ENCODE data around the gene SCNN1G.

The SCNN1G gene

DNA sequence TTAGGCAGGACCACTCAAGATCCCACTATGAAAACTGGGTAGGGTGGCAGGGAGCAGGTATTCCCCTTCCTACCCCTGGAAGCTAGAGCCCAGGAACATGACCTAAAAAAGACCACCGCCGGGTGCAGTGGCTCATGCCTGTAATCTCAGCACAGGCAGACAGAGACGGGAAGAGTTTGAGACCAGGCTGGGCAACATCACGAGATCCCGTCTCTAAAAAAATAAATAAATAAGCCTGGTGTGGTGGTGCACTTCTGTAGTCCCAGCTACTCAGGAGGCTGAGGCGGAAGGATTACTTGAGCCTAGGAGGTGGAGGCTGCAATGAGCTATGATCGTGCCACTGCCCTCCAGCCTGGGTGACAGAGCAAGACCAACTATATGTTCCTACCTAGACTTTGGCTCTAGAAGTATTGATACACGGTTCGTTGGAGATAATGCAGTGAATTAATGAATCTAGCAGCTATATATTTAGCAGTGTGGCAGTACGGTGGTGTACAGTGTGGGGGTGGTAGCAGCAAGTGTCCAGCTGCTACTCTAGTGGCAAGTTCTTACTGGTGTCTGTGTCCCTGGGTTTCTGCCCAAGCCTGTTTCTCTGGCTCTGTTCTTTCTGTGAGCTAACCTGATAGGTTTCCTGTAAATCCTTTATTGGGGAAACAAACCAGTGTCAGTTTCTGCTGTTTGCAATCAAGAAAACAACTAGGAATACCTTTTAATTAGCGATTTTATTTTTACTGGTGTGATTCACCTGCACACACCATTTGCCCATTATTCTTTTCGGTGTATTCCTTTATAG lies 30.0 kb upstream of the SCNN1G start:
- DNase-seq (ENCODE audit: low spot score), result no peak

DNA sequence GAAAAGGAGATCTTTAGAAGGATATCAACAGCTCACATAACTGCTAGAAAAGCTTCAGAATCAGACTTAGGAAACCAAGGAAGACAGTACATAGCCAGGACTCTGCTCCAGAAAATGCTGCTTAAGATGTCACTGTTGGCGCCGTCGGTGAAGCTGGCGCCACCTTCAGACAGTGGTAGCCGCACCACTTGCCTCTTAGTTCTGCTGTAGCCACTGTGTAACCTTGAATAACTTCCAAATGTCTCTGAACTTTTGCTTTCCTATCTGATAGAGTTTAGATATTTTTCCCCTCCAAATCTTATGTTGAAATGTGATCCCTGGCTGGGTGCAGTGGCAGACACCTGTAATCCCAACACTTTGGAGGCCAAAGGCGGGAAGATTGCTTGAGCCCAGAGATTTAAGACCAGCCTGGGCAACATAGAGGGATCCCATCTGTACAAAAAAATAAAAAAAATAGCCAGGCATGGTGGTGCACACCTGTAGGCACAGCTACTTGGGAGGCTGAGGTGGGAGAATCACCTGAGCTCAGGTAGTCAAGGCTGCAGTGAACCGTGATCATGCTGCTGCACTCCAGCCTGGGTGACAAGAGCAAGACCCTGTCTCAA lies 27.0 kb upstream of the SCNN1G start:
- DNase-seq (ENCODE audit: low spot score), result peak; percentile 17

DNA sequence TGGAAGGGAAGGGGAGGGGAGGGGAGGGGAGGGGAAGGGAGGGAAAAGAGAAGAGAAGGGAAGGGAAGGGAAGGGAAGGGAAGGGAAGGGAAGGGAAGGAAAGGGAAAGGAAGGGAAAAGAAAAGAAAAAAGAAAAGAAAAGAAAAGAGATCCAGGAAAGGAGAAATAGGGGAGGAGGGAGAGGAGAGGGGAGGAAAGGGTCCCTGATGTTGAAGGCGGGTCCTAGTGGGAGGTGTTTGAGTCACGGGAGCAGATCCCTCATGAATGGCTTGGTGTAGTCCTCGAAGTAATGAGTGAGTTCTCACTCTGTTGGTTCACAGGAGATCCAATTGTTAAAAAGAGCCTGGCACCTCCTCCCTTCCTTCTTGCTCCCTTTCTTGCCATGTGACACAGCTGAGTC lies 26.4 kb upstream of the SCNN1G start:
- no peak for DNase-seq (ENCODE audit: low spot score)

DNA sequence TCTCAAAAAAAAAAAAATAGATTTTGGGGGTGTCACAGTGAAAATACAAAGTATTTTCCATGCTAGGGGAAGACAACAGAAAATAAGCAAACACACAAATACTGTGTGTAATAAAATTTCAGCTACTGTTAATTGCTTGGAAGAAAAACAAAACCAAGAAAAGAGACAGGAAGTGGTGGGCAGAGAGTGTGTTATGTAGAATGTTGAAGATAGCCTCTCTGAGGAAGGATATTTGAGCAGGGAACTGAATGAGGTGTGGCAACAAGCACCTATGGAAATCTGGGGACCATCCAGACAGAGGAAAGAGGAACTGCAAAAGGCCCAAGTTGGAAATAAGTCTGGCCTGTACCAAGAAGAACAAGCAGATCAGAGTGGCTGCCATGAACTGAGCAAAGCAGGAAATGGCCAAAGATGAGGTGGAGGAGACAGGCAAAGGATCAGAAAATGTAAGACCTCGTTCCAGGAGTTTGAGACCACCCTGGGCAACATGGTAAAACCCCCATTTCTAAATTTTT lies 25.5 kb upstream of the SCNN1G start:
- DNase-seq (ENCODE audit: low spot score), result no peak

DNA sequence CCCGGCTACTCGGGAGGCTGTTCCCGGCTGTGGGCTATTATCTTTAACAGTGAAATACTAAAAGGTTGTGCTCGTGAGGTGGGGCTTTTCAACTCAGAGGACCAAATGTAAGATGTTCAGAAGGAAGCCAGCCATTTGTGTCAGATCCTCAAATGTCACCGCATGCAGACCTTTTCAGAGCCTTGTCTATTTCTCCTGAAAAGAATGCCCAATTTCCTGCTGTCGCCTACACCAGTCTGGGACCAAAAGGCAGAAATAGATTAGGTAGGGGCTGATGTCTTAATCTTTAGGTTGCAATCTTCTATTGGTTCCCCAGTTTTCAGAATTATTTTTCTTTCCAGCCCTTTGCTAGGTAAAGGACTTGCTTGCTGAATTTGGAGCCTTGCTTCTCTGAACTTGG lies 24.4 kb upstream of the SCNN1G start:
- no peak for DNase-seq (ENCODE audit: low spot score)

DNA sequence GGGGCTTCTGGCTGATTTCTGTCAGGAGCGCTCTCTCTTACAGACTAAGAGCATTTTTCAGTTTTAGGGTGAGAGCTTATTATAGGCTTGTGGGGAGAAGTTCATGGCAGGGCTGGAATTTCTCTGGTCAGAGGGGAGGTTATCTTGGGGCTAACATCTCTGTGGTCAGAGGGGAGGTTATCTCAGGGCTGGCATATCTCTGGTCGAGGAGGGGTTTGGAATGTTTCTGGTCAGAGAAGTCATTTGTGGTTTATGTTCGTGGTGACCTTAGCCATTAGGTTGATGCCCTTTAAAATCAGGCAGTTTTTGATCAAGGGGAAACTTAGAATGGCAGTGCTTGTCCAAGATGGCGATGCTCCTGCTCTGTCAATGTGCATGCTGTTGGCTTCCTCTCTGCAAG lies 22.5 kb upstream of the SCNN1G start:
- no peak for DNase-seq (ENCODE audit: low spot score)

DNA sequence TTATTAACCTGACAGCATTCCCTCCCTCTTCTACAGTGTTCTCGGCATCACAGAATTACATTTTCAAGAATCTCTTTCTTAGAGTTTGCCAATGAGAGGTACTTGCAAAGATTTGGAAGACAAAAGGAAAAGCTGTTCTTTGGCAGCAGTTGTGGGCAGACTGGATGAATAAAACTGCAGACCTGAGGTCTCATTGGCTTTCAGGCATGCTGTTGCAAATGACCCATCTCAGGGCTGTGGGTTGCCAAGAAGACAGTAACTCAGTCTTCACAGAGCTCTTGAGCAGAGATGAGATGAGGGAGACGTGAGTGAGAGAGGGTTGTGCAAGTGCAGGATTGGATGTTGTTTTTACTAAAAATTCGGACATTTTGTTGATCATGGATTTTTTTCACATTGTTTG lies 22.0 kb upstream of the SCNN1G start:
- DNase-seq (ENCODE audit: low spot score), result no peak

DNA sequence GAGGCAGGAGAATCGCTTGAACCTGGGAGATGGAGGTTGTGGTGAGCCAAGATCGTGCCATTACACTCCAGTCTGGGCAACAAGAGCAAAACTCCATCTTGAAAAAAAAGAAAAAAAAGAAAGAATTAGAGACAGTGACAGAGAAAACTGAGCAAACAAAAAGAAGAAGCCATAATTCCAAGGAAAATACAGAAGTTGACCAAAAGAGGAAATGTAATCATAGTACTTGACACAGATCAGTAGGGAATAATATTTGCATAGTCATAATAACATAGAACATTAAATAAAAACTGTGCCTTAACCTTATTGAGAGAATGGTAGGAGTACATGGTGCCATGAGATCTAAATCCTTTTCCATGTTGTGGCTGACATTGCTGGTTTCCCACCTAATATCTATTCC lies 18.6 kb upstream of the SCNN1G start:
- no peak for DNase-seq (ENCODE audit: low spot score)

DNA sequence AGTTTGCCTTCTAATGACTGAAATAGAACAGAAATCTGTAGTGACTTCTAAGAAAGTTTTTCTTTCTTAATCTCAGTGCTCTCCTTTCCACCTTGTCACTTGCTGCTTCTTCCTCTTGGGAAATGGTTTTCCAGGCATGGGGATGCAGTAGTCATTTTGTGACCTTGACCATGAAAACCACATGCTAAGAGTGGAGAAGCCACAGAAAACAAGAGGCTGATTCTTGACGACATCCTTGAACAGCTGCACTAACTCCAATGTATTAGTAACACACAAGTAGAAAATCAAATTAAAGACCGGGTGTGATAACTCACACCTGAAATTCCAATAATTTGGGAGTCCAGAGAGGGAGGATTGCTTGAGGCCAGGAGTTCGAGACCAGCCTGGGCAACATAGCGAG lies 17.8 kb upstream of the SCNN1G start:
- DNase-seq (ENCODE audit: low spot score), result no peak

DNA sequence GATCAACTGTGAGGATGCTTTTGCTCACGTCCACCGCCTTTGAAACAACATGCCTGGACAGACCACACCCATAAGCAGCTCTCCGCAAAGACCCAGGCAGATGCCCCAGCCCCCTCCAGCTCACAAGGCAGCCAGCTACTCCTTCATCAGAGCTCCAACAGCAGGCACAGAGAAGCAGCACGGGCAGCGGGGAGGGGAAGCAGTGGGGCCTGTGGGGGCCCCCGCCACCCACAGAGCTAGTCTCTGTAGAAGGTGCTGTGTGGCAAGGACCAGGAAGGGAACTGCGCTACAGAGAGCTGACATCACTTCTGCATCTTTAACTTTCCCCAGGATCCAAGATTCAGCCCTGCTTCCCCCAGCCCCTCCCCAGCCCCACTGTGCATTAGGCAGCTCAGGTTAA lies 10.0 kb upstream of the SCNN1G start:
- no peak for DNase-seq (ENCODE audit: low spot score)

DNA sequence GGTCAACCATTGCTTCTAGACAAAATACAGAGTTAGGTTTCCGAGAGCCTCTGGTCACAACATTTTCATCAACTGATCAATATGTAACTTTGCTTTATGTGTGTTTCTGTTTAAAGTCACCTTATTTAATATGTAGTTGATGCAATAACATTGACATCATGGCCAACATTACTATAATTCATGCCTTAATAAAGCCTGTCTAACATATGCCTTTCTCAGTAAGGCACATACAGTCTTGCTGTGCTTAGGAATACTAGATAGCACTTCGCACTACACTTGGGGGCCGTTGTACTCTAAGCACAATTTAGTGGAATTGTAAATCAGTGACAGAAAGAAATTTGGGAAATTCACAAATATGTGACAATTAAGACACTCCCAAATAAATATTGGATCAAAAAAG lies 9.6 kb upstream of the SCNN1G start:
- DNase-seq (ENCODE audit: low spot score), result no peak

DNA sequence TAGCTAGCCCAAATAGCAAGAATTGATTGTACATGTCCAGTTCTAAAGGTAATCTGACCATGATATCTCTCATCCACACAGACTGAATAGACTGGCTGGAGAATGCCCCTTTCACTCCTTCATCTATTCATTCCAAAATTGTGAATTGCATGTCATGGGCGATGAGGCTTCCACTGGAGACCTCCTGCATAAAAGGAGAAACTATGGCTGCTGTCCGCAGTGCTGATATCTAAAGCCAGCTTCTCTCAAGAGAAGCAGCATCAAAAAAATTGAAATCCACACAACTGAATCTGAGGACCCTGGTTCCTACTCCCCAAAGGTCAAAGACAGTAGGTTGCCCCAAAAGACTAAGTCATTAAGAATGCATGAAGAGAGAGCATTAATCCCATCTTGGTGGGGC lies 7.9 kb upstream of the SCNN1G start:
- DNase-seq (ENCODE audit: low spot score), result no peak

DNA sequence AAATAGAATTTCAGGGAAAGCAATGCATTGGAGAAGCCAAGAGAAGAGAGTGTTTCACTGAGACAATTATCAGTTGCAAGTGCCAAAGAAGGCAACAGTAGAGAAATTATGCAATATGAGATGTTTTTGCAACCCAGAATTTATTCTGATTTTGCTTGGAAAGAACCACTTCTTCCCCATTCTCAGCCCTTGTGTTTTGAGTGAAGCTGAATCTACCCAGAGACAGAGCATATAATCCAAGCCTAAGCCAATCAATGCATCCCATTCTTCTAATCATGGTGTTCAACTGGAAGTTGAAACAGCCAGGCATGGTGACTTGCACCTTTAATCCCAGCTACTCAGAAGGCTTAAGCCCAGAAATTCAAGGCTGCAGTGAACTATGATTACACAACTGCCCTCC lies 6.9 kb upstream of the SCNN1G start:
- DNase-seq (ENCODE audit: low spot score), result no peak

DNA sequence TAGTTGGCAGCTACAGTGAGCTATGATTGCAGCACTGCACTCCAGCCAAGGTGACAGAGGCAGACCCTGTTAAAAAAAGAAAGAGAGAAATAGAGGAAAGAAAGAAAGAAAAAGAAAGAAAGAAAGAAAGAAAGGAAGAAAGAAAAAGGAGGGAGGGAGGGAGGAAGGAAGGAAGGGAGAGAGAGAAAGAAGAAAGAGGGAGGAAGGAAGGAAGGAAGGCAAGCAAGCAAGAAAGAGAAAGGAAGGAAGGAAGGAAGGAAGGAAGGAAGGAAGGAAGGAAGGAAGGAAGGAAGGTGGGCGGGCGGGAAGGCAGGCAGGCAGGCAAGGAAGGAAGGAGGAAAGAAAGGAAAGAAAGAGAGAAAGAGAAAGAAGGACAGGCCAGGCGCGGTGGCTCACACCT lies 1.0 kb upstream of the SCNN1G start:
- no peak for DNase-seq (ENCODE audit: low spot score)

DNA sequence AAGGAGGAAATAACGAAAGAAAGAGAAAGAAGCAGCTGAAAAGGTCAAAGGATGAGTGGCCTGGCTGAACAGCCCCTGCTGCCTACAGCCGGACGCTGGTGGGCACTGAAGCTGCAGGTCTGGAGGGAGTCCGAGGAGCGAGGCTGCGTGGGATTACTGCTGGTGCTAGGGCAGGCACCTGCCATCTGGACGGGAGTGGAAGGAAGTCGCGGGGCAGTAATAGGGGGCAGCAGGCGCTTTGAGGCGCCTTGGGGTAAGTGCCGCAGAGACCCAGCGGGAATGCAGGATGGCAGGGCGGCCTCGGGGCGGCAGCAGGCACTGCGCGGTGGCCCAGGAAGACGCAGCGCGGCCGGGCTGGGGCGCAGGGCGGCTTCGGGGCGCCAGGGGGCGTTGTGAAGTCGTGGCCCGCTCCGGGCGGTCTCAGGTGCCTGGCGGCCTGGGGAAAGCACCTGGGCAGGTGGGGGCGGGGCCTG lies 303 bp upstream of the SCNN1G start:
- DNase-seq (ENCODE audit: low spot score), result peak; percentile 86

DNA sequence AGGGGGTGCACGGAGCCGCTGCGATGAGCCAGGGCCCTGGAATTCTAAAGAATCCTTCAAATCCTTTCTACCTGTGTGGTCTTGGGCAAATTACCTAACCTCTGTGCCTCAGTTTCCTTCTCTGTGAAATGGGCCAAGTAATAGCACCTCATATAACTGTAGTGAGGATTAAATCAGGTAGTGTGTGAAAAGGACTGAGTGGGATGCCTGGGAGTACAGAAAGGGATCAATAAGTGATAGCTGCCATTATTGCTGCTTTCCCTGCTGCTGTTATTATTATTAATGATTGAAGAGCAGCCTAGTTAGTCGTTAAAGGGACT lies 958 bp downstream of the SCNN1G start:
- no peak for DNase-seq (ENCODE audit: low spot score)

DNA sequence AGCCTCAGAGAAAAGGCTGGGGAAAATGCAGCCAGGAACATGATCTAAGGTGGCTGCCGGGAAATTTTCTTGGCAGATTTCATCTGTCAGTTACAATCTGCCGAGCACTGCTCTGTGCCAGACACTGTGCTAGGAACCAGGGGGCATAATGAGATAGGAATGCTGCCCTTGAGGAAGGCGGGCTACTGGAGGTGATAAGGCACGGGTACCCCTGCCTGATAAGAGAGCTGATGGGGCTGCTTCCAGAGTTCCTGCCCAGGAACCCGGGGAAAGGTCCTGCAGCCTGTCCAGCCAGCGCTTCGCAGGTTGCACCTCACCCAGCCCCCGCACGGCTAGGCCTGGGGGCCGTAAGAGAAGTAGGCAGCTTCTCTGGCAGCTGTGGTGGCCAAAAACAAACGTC lies 3.1 kb downstream of the SCNN1G start:
- DNase-seq (ENCODE audit: low spot score), result no peak

DNA sequence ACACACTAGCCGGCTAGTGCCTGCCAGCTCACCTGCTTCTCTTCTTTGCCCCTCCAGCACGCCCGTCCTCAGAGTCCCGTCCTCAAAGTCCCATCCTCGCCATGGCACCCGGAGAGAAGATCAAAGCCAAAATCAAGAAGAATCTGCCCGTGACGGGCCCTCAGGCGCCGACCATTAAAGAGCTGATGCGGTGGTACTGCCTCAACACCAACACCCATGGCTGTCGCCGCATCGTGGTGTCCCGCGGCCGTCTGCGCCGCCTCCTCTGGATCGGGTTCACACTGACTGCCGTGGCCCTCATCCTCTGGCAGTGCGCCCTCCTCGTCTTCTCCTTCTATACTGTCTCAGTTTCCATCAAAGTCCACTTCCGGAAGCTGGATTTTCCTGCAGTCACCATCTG lies 3.6 kb downstream of the SCNN1G start:
- DNase-seq (ENCODE audit: low spot score), result no peak

DNA sequence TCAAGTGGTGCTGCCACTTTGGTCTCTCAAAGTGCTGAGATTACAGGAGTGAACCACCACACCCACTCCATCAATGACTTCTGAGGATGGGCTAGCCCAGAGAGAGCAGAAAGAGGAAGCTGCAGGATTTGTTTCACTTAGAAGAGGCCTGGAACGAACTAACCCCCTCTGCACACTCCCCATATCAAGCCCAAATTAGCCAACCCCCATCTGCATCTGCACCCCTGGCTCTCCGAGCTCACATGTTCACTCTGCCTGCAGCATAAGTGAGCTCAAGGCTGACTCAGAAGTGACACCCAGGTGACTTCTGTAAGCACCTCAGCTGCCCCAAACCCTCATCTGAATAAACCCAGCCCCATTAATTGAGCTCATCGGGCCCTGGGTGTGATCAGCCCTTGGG lies 4.8 kb downstream of the SCNN1G start:
- DNase-seq (ENCODE audit: low spot score), result no peak

DNA sequence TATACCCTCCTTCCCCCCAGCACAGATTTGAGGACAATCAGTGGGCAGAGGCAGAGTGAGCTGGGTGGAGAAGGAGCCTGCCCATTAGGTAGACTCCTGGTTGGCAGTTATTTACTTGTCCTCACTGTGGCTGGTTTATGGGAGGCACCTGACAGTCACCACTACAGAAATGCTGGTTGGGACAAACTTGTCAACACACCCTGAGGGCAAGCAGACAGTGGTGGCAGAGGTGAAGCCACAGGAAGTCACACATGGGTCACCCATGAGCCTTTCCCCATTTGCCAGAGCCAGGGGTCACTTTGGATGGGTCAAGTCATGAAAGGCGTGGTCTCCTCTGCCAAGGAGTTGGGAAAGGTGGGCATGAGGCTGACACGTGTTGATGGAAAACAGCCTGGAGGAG lies 6.4 kb downstream of the SCNN1G start:
- DNase-seq (ENCODE audit: low spot score), result no peak

DNA sequence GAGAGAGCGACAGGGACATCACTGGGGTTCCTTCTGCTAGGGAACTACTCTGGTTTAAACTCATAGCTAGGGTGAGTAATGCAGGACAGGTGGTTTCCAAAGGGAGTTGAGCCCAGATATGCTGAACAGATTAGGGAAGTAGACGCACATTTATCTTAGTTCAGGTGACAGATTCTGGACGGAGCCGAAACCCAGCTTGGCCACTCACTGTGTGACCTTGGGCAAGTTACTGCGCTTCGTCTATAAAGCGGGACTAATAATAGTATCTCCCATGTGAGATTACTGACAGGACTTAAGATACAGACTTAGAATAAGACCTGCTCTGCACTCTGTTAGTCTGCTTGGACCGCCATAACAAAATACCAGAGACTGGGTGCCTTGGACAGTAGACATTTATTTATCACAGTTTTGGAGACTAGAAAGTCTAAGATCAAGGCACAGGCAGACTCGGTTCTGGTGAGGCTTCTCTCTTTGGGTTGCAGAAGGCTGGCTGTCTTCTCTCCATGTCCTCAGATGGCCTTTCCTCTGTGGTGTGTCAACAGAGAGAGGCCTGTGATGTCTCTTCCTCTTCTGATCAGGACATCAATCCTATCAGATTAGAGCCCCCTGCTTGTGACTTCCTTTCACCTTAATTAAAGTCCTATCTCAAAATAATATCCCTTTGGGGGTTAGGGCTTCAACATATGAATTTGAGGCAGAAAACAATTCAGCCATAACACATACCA lies 12.1 kb downstream of the SCNN1G start:
- no peak for DNase-seq (ENCODE audit: low spot score)

DNA sequence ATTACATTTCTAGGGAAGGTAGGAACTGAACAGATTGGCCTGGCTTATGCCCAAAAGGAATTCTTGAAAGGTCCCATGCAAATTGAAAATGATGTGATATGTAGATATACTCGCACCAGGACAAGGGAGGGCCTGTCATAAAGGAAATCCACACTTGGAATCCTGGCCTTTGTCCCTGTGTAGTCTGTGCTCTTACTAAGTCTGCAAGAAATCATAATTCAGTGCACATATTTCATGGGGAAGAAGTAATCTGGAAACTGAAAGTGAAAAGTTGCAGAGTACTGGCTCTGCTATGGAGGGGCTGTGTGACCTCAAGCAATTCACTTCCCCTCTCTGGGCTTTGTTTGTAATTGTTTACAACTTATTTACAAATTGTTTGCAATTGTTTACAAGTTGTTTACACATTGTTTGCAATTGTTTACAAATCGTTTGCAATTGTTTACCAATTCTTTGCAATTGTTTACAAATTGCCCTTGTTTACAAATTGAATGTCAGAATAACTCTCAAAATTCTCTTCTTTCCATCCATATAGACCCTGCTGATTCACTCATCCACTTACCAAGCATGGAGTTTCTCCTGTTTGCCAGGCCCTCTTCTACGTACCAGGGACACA lies 12.9 kb downstream of the SCNN1G start:
- no peak for DNase-seq (ENCODE audit: low spot score)

DNA sequence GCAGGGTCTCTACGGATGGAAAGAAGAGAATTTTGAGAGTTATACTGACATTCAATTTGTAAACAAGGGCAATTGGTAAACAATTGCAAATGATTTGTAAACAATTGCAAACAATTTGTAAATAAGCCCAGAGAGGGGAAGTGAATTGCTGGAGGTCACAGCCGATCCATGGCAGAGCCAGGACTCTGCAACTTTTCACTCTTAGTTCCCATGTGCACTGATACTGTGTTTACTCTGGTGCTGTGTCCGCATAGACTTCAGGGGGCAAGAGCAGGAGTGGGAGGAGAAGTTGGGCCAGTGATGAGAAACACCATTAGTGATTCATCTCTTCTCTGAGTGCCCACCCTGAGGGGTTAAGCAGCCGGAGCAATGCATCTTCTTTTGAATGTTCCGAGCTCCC lies 14.0 kb downstream of the SCNN1G start:
- DNase-seq (ENCODE audit: low spot score), result no peak
